HEK293 (cell line): Measurements from ENCODE around the gene SUPT5H.
A peak's percentile ranks its signal among the peaks of the same experiment; 100 is the strongest.

ENCODE experiments used
- FEZF1 ChIP-seq: fragments of 450-650 bp; formaldehyde crosslinking; IDR thresholded peaks from 2 replicates; pipeline ENCODE4 v1.5.1; 2016; ENCODE audit warnings: missing biosample characterization, missing genetic modification characterization
- HOXA7 ChIP-seq: sonication (generic); formaldehyde crosslinking; IDR thresholded peaks from 2 replicates; pipeline ENCODE4 v1.8.1; 2022; ENCODE audit warnings: missing genetic modification reagents, borderline replicate concordance
- KLF7 ChIP-seq: fragments of 450-650 bp; formaldehyde crosslinking; IDR thresholded peaks from 2 replicates; pipeline ENCODE4 v1.5.1; 2016; ENCODE audit warnings: missing biosample characterization, missing genetic modification characterization, borderline replicate concordance
- MZF1 ChIP-seq: fragments of 450-650 bp; formaldehyde crosslinking; IDR thresholded peaks from 2 replicates; pipeline ENCODE4 v1.5.1; 2017; ENCODE audit warnings: missing biosample characterization, missing genetic modification characterization, borderline replicate concordance
- SALL2 ChIP-seq: fragments of 450-650 bp; formaldehyde crosslinking; IDR thresholded peaks from 2 replicates; pipeline ENCODE4 v1.5.0; 2017; ENCODE audit warnings: missing biosample characterization, mild to moderate bottlenecking, missing genetic modification characterization, borderline replicate concordance
- ZBTB20 ChIP-seq: fragments of 450-650 bp; formaldehyde crosslinking; IDR thresholded peaks from 2 replicates; pipeline ENCODE4 v1.5.1; 2016; ENCODE audit warnings: missing biosample characterization, missing genetic modification characterization
- ZBTB7A ChIP-seq: fragments of 450-650 bp; formaldehyde crosslinking; IDR thresholded peaks from 2 replicates; pipeline ENCODE4 v1.5.1; 2016; ENCODE audit warnings: low read depth, missing biosample characterization, missing genetic modification characterization
- ZIC2 ChIP-seq: fragments of 450-650 bp; formaldehyde crosslinking; IDR thresholded peaks from 2 replicates; pipeline ENCODE4 v1.5.1; 2016; ENCODE audit warnings: missing biosample characterization, missing genetic modification characterization
- ZNF211 ChIP-seq: fragments of 450-650 bp; formaldehyde crosslinking; IDR thresholded peaks from 2 replicates; pipeline ENCODE4 v1.5.1; 2016; ENCODE audit warnings: low read depth, missing biosample characterization, missing genetic modification characterization
- ZNF350 ChIP-seq: fragments of 450-650 bp; formaldehyde crosslinking; IDR thresholded peaks from 2 replicates; pipeline ENCODE4 v1.5.0; 2017; ENCODE audit warnings: missing biosample characterization, mild to moderate bottlenecking, missing genetic modification characterization
- ZNF37A ChIP-seq: fragments of 450-650 bp; IDR thresholded peaks from 2 replicates; pipeline ENCODE4 v1.5.1; 2018; ENCODE audit warnings: missing biosample characterization, missing genetic modification characterization
- ZNF473 ChIP-seq: fragments of 450-650 bp; formaldehyde crosslinking; IDR thresholded peaks from 2 replicates; pipeline ENCODE4 v1.5.1; 2017; ENCODE audit warnings: missing biosample characterization, missing genetic modification characterization
- ZNF501 ChIP-seq: fragments of 450-650 bp; formaldehyde crosslinking; IDR thresholded peaks from 2 replicates; pipeline ENCODE4 v1.5.1; 2016; ENCODE audit warnings: missing biosample characterization, missing genetic modification characterization
- ZNF558 ChIP-seq: fragments of 450-650 bp; formaldehyde crosslinking; IDR thresholded peaks from 2 replicates; pipeline ENCODE4 v1.5.1; 2016; ENCODE audit warnings: missing biosample characterization, missing genetic modification characterization
- ZNF585B ChIP-seq: fragments of 450-650 bp; formaldehyde crosslinking; IDR thresholded peaks from 2 replicates; pipeline ENCODE4 v1.5.1; 2016; ENCODE audit warnings: missing biosample characterization, missing genetic modification characterization
- ZNF600 ChIP-seq: fragments of 450-650 bp; formaldehyde crosslinking; IDR thresholded peaks from 2 replicates; pipeline ENCODE4 v1.5.1; 2016; ENCODE audit warnings: missing biosample characterization, missing genetic modification characterization
- ZNF658 ChIP-seq: fragments of 450-650 bp; formaldehyde crosslinking; IDR thresholded peaks from 2 replicates; pipeline ENCODE4; 2016; ENCODE audit warnings: missing biosample characterization, missing genetic modification characterization
- ZNF830 ChIP-seq: fragments of 450-650 bp; IDR thresholded peaks from 2 replicates; pipeline ENCODE4 v1.5.0; 2018; ENCODE audit warnings: missing biosample characterization, missing genetic modification characterization, low read depth, mild to moderate bottlenecking, moderate library complexity
- ZNF843 ChIP-seq: fragments of 450-650 bp; formaldehyde crosslinking; IDR thresholded peaks from 2 replicates; pipeline ENCODE4 v1.5.1; 2016; ENCODE audit warnings: missing biosample characterization, missing genetic modification characterization
- ZSCAN23 ChIP-seq: fragments of 450-650 bp; formaldehyde crosslinking; IDR thresholded peaks from 2 replicates; pipeline ENCODE4 v1.5.1; 2016; ENCODE audit warnings: missing biosample characterization, missing genetic modification characterization
- TF ChIP-seq, protein P1 (sequence below): fragments of 450-650 bp; formaldehyde crosslinking; conservative IDR thresholded peaks from 2 replicates; pipeline ENCODE4 v1.5.1; 2016; ENCODE audit warnings: low read depth, missing biosample characterization, missing genetic modification characterization
- TF ChIP-seq, protein P2 (sequence below): fragments of 450-650 bp; formaldehyde crosslinking; IDR thresholded peaks from 2 replicates; pipeline ENCODE4 v1.5.1; 2017; ENCODE audit warnings: missing biosample characterization, missing genetic modification characterization
- TF ChIP-seq, protein P3 (sequence below): fragments of 450-650 bp; formaldehyde crosslinking; IDR thresholded peaks from 2 replicates; pipeline ENCODE4 v1.5.1; 2016; ENCODE audit warnings: missing biosample characterization, missing genetic modification characterization
- TF ChIP-seq, protein P4 (sequence below): fragments of 450-650 bp; formaldehyde crosslinking; IDR thresholded peaks from 2 replicates; pipeline ENCODE4 v1.5.1; 2017; ENCODE audit warnings: missing biosample characterization, mild to moderate bottlenecking, missing genetic modification characterization, moderate library complexity
- TF ChIP-seq, protein P5 (sequence below): fragments of 450-650 bp; formaldehyde crosslinking; IDR thresholded peaks from 2 replicates; pipeline ENCODE4 v1.5.1; 2016; ENCODE audit warnings: missing biosample characterization, missing genetic modification characterization

Gene SUPT5H

DNA sequence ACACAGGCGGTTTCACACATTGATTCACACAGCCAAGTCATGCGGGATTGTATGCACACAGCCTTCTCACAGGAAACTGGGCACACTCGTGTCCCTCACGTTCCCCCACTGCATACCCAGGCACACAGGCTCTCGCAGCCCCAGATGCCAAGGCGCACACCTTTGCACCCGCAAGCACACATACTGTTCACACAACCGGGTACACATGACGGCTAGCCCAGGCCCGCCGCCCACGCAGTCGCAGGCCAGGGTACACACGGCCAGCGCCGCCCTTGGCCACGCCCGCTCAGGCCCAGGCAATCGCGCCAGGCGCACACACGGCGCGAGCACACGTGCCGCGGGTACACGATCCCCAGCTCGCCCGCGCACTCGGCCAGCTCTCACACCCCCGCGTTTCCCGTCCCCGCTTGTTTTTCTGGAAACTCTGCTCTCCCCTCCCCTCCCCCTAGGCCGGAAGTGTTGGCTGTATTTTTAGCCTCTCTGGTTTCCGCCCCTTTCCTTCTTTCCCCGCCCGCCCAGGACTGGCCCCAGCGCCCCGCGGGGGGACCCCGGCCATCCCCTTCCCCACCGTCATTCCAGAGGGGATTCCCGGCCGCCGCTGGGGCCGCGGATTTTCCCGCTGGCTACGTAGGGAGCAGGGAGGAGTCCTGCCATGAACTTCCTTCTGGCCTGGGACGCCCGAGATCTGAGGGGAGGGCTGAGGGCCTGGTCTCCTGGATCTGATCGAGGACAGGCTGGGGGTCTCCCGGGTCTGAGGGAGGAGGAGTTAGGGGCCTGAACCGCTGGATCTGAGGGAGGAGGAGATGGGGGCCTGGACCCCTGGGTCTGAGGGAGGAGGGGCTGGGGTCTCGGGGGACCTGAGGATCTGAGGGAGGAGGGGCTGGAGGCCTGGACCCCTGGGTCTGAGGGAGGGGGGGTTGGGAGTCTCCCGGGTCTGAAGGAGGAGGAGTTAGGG, 42.8 kb upstream of the SUPT5H start (continued):
- TF ChIP-seq MZF1 (tag by site-specific recombination) (peak; percentile 92), ZNF830 (tag by site-specific recombination) (no peak), ZNF211 (0 out of 2 replicates have a peak, but pooled peaks have one; percentile 24), ZNF600 (tag by site-specific recombination) (peak; percentile 96), HOXA7 (no peak), ZNF843 (peak; percentile 89), ZNF37A (no peak), ZNF350 (tag by site-specific recombination) (no peak), ZNF501 (tag by site-specific recombination) (peak; percentile 98), FEZF1 (no peak), ZNF558 (no peak), ZIC2 (tag by site-specific recombination) (peak; percentile 93), ZBTB7A (tag by site-specific recombination) (no peak; the same call in 1 of the 2 replicates), ZSCAN23 (tag by site-specific recombination) (0 out of 2 replicates have a peak, but pooled peaks have one; percentile 21), ZBTB20 (tag by site-specific recombination) (peak; percentile 89), SALL2 (tag by site-specific recombination) (0 out of 2 replicates have a peak, but pooled peaks have one; percentile 32), ZNF585B (no peak), KLF7 (tag by site-specific recombination) (peak; percentile 87; the same call in 1 of the 2 replicates), ZNF473 (tag by site-specific recombination) (no peak), ZNF658 (tag by site-specific recombination) (no peak)
- TF ChIP-seq, protein P1, sequence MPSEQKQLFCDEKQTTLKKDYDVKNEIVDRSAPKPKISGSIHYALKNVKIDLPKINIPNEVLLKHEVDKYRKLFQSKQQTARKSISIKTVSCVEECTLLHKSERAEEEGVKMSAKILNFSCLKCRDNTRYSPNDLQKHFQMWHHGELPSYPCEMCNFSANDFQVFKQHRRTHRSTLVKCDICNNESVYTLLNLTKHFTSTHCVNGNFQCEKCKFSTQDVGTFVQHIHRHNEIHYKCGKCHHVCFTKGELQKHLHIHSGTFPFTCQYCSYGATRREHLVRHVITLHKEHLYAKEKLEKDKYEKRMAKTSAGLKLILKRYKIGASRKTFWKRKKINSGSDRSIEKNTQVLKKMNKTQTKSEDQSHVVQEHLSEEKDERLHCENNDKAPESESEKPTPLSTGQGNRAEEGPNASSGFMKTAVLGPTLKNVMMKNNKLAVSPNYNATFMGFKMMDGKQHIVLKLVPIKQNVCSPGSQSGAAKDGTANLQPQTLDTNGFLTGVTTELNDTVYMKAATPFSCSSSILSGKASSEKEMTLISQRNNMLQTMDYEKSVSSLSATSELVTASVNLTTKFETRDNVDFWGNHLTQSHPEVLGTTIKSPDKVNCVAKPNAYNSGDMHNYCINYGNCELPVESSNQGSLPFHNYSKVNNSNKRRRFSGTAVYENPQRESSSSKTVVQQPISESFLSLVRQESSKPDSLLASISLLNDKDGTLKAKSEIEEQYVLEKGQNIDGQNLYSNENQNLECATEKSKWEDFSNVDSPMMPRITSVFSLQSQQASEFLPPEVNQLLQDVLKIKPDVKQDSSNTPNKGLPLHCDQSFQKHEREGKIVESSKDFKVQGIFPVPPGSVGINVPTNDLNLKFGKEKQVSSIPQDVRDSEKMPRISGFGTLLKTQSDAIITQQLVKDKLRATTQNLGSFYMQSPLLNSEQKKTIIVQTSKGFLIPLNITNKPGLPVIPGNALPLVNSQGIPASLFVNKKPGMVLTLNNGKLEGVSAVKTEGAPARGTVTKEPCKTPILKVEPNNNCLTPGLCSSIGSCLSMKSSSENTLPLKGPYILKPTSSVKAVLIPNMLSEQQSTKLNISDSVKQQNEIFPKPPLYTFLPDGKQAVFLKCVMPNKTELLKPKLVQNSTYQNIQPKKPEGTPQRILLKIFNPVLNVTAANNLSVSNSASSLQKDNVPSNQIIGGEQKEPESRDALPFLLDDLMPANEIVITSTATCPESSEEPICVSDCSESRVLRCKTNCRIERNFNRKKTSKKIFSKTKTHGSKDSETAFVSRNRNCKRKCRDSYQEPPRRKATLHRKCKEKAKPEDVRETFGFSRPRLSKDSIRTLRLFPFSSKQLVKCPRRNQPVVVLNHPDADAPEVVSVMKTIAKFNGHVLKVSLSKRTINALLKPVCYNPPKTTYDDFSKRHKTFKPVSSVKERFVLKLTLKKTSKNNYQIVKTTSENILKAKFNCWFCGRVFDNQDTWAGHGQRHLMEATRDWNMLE (tag by site-specific recombination): no peak
- TF ChIP-seq, protein P2, sequence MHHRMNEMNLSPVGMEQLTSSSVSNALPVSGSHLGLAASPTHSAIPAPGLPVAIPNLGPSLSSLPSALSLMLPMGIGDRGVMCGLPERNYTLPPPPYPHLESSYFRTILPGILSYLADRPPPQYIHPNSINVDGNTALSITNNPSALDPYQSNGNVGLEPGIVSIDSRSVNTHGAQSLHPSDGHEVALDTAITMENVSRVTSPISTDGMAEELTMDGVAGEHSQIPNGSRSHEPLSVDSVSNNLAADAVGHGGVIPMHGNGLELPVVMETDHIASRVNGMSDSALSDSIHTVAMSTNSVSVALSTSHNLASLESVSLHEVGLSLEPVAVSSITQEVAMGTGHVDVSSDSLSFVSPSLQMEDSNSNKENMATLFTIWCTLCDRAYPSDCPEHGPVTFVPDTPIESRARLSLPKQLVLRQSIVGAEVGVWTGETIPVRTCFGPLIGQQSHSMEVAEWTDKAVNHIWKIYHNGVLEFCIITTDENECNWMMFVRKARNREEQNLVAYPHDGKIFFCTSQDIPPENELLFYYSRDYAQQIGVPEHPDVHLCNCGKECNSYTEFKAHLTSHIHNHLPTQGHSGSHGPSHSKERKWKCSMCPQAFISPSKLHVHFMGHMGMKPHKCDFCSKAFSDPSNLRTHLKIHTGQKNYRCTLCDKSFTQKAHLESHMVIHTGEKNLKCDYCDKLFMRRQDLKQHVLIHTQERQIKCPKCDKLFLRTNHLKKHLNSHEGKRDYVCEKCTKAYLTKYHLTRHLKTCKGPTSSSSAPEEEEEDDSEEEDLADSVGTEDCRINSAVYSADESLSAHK (tag by site-specific recombination): no peak; the same call in none of the 2 replicates
- TF ChIP-seq, protein P3, sequence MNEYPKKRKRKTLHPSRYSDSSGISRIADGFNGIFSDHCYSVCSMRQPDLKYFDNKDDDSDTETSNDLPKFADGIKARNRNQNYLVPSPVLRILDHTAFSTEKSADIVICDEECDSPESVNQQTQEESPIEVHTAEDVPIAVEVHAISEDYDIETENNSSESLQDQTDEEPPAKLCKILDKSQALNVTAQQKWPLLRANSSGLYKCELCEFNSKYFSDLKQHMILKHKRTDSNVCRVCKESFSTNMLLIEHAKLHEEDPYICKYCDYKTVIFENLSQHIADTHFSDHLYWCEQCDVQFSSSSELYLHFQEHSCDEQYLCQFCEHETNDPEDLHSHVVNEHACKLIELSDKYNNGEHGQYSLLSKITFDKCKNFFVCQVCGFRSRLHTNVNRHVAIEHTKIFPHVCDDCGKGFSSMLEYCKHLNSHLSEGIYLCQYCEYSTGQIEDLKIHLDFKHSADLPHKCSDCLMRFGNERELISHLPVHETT (tag by site-specific recombination): no peak
- TF ChIP-seq, protein P4, sequence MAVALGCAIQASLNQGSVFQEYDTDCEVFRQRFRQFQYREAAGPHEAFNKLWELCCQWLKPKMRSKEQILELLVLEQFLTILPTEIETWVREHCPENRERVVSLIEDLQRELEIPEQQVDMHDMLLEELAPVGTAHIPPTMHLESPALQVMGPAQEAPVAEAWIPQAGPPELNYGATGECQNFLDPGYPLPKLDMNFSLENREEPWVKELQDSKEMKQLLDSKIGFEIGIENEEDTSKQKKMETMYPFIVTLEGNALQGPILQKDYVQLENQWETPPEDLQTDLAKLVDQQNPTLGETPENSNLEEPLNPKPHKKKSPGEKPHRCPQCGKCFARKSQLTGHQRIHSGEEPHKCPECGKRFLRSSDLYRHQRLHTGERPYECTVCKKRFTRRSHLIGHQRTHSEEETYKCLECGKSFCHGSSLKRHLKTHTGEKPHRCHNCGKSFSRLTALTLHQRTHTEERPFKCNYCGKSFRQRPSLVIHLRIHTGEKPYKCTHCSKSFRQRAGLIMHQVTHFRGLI: 0 out of 2 replicates have a peak, but pooled peaks have one; percentile 66
- TF ChIP-seq, protein P5, sequence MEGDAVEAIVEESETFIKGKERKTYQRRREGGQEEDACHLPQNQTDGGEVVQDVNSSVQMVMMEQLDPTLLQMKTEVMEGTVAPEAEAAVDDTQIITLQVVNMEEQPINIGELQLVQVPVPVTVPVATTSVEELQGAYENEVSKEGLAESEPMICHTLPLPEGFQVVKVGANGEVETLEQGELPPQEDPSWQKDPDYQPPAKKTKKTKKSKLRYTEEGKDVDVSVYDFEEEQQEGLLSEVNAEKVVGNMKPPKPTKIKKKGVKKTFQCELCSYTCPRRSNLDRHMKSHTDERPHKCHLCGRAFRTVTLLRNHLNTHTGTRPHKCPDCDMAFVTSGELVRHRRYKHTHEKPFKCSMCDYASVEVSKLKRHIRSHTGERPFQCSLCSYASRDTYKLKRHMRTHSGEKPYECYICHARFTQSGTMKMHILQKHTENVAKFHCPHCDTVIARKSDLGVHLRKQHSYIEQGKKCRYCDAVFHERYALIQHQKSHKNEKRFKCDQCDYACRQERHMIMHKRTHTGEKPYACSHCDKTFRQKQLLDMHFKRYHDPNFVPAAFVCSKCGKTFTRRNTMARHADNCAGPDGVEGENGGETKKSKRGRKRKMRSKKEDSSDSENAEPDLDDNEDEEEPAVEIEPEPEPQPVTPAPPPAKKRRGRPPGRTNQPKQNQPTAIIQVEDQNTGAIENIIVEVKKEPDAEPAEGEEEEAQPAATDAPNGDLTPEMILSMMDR (tag by site-specific recombination): peak; percentile 77
